Stomach (tissue), 4 donors: ENCODE measurements around the gene LRCH3.
"Not testable (repeated sequence)": the region's sequence is repeated elsewhere in the genome, so short reads cannot be mapped to it uniquely, and the experiment has no call there.

Experiments used
- EP300 ChIP-seq: sonication (generic); formaldehyde crosslinking; IDR thresholded peaks from one replicate; pipeline ENCODE4 v1.6.1; 2017; ENCODE audit warnings: antibody characterized with exemption
- POLR2A ChIP-seq, 4 donors: fragments of 450-650 bp; IDR thresholded peaks; one replicate each; pipeline ENCODE4 v1.6.1; 2016; ENCODE audit warnings: antibody characterized with exemption in 4 of 4, control low read depth in 2 of 4, mild to moderate bottlenecking in 1 of 4, moderate library complexity in 1 of 4
- TF ChIP-seq, protein P1 (sequence below), 7 experiments: fragments of 450-650 bp in 4 of 7; fragments of 200-600 bp in 3 of 7; sonication (generic) in 3 of 7; IDR thresholded peaks; one replicate each; pipeline ENCODE4 v1.5.1; 2016 to 2019; ENCODE audit warnings: antibody characterized with exemption in 7 of 7, control low read depth in 2 of 7, mild to moderate bottlenecking in 1 of 7

DNA sequence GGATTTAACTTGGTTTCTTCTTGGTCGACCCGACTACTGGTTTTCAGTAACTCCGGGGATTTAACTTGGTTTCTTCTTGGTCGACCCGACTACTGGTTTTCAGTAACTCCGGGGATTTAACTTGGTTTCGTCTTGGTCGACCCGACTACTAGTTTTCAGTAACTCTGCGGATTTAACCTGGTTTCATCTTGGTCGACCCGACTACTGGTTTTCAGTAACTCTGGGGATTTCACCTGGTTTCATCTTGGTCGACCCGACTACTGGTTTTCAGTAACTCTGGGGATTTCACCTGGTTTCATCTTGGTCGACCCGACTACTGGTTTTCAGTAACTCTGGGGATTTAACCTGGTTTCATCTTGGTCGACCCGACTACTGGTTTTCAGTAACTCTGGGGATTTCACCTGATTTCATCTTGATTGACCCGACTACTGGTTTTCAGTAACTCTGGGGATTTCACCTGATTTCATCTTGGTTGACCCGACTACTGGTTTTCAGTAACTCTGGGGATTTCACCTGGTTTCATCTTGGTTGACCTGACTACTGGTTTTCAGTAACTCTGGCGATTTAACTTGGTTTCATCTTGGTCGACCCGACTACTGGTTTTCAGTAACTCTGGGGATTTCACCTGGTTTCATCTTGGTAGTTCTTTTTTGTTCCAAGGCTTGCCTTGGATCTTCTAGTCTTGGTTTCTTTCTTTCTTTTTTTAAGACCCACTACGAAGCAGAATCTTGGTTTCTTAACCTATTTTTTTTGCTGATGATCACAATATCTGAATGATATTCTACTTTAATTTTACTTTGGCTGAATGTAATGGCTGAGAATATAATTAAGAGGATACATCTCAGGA lies 130.6 kb downstream of the LRCH3 start:
- TF ChIP-seq, protein P1, sequence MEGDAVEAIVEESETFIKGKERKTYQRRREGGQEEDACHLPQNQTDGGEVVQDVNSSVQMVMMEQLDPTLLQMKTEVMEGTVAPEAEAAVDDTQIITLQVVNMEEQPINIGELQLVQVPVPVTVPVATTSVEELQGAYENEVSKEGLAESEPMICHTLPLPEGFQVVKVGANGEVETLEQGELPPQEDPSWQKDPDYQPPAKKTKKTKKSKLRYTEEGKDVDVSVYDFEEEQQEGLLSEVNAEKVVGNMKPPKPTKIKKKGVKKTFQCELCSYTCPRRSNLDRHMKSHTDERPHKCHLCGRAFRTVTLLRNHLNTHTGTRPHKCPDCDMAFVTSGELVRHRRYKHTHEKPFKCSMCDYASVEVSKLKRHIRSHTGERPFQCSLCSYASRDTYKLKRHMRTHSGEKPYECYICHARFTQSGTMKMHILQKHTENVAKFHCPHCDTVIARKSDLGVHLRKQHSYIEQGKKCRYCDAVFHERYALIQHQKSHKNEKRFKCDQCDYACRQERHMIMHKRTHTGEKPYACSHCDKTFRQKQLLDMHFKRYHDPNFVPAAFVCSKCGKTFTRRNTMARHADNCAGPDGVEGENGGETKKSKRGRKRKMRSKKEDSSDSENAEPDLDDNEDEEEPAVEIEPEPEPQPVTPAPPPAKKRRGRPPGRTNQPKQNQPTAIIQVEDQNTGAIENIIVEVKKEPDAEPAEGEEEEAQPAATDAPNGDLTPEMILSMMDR (IDR thresholded peaks at IDR 0.05): not testable (repeated sequence)
- not testable (repeated sequence) for TF ChIP-seq EP300; POLR2A (IDR thresholded peaks at IDR 0.05)
